ENCODE measurements around the gene GATAD2A. TPM values are rescaled to one million over a fixed set of nuclear protein-coding genes. Genes with fewer than 3 reads are reported as not detected.

The GATAD2A gene
- total and polyA plus RNA-seq, 2 of the 13 experiments (the other 11 are each of a cell fraction or from before 2014, with no cell fraction given): 16.8 to 28.6 TPM

GRCh38 chr19:19404879-19405860, at the start of gene GATAD2A (continued):
- TF ChIP-seq DZIP1 (CRISPR knock-in tag; IDR thresholded peaks at IDR 0.05) (peak; percentile 45; the same call in 1 of the 2 replicates), ZNF335 (CRISPR knock-in tag; IDR thresholded peaks at IDR 0.05) (0 out of 2 replicates have a peak, but pooled peaks have one; percentile 46), RAD51 (IDR thresholded peaks at IDR 0.05; ENCODE audit: borderline replicate concordance) (no peak), MNT (IDR thresholded peaks at IDR 0.05) (peak; percentile 36), ZNF841 (CRISPR knock-in tag; IDR thresholded peaks at IDR 0.05; ENCODE audit: borderline replicate concordance) (0 out of 2 replicates have a peak, but pooled peaks have one; percentile 81), TRAFD1 (CRISPR knock-in tag; IDR thresholded peaks at IDR 0.05; ENCODE audit: borderline replicate concordance) (no peak), SOX6 (IDR thresholded peaks at IDR 0.05) (no peak), SOX6 (CRISPR knock-in tag; IDR thresholded peaks at IDR 0.05) (peak; percentile 55; the same call in 1 of the 2 replicates), SNAPC4 (CRISPR knock-in tag; IDR thresholded peaks at IDR 0.05) (no peak), NR2F1 (CRISPR knock-in tag; IDR thresholded peaks at IDR 0.05) (peak in 1 of 2 experiments; percentile 70; a peak in 2 of 4 replicates), ZBTB42 (CRISPR knock-in tag; IDR thresholded peaks at IDR 0.05) (peak; percentile 83; the same call in 1 of the 2 replicates), MAZ (IDR thresholded peaks at IDR 0.05; ENCODE audit: borderline replicate concordance, low read depth, low read length) (peak; percentile 56; the same call in 1 of the 2 replicates), MAZ (CRISPR knock-in tag; IDR thresholded peaks at IDR 0.05; ENCODE audit: low read depth) (peak; percentile 94), TFDP1 (CRISPR knock-in tag; IDR thresholded peaks at IDR 0.05; ENCODE audit: borderline replicate concordance) (peak; percentile 95)
